Body of pancreas (tissue), 4 donors: ENCODE measurements around the gene SUN3.

Source experiments
- CTCF ChIP-seq, 7 experiments: fragments of 450-650 bp in 4 of 7; fragments of 200-600 bp in 3 of 7; sonication (generic) in 3 of 7; IDR thresholded peaks; one replicate each; pipeline ENCODE4 v1.5.1; 2016 to 2019; ENCODE audit warnings: antibody characterized with exemption in 7 of 7
- POLR2A ChIP-seq, 3 donors: fragments of 450-650 bp; IDR thresholded peaks; one replicate each; pipeline ENCODE4 v1.6.1; 2016; ENCODE audit warnings: antibody characterized with exemption in 3 of 3, mild to moderate bottlenecking in 2 of 3

- TF ChIP-seq CTCF (IDR thresholded peaks at IDR 0.05) (no peak), POLR2A (IDR thresholded peaks at IDR 0.05) (no peak)
These were observed 24.3 kb downstream of the SUN3 start for GRCh38 chr7:48004638-48005037.
